Stimulated activated CD4-positive, alpha-beta T cell treated with anti-CD3 and anti-CD28 coated beads, TNF-alpha, amount 100 ng/mL, for 24 hours (primary cell): ENCODE measurements around the gene CLN6.
A peak's percentile ranks its signal among the peaks of the same experiment; 100 is the strongest.
"Not testable (repeated sequence)": the region's sequence is repeated elsewhere in the genome, so short reads cannot be mapped to it uniquely, and the experiment has no call there.

Experiments used
- DNase-seq, 3 experiments: peaks; one replicate each; pipeline ENCODE4 v3.0.0-alpha.2; 2020; ENCODE audit warnings: low read depth in 3 of 3

CLN6 gene

GRCh38 chr15:68224108-68224507, 5.4 kb downstream of the CLN6 start:
- DNase-seq, result no peak

DNA sequence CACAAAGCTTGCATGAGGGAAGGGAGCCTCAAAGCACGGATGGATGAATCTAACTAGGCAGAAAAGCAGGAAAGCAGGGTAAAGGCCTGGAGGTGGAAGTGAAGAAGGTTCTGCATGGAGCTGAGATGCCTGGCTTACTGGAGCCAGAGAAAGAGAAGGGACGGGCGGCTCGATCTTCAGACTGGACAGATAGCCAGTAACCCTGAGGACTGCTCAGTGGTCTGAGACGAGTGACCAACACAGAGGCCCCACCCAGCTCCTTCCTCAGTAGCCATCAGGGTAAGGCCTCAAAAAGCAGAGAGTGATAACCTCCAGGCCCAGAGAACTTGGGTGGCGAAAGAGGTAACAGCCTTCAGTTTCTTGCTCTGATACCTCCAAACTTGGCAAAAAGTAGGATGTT, 6.4 kb downstream of the CLN6 start:
- no peak for DNase-seq

- not testable (repeated sequence) for DNase-seq
Measured at GRCh38 chr15:68222432-68222743, 7.1 kb downstream of the CLN6 start.

DNA sequence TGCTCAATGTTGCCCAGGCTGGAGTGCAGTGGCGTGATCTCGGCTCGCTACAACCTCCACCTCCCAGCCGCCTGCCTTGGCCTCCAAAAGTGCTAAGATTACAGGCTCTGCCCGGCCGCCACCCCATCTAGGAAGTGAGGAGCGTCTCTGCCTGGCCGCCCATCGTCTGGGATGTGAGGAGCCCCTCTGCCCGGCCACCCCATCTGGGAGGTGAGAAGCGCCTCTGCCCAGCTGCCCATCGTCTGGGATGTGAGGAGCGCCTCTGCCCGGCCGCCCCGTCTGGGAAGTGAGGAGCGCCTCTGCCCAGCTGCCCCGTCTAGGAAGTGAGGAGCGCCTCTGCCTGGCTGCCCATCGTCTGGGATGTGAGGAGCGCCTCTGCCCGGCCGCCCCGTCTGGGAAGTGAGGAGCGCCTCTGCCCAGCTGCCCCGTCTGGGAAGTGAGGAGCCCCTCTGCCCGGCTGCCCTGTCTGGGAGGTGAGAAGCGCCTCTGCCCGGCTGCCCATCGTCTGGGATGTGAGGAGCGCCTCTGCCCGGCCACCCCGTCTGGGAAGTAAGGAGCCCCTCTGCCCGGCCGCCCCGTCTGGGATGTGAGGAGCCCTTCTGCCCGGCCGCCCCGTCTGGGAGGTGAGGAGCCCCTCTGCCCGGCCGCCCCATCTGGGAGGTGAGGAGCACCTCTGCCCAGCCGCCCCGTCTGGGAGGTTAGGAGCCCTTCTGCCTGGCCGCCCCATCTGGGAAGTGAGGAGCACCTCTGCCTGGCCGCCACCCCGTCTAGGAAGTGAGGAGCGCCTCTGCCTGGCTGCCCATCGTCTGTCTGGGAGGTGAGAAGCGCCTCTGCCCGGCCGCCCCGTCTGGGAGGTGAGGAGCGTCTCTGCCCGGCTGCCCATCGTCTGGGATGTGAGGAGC, 7.7 kb downstream of the CLN6 start:
- DNase-seq, result not testable (repeated sequence)

DNA sequence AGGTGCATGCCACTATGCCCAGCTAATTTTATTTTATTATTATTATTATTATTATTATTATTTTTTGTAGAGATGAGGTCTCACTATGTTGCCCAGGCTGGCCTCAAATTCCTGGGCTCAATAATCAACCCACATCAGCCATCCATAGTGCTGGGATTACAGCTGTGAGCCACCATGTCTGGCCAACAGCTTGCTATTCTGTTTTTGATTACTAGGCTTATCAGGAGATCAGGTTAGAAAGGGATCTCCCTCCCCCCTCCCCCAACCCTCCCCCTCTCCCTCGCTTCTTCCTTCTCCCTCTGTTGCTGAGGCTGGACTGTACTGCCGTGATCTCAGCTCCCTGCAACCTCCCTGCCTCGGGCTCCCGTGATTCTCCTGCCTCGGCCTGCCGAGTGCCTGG, 8.6 kb downstream of the CLN6 start:
- no peak for DNase-seq

- no peak for DNase-seq
Measured at GRCh38 chr15:68220489-68220888, 9.0 kb downstream of the CLN6 start.

GRCh38 chr15:68218847-68219798, 10.4 kb downstream of the CLN6 start:
- DNase-seq, result no peak

DNA sequence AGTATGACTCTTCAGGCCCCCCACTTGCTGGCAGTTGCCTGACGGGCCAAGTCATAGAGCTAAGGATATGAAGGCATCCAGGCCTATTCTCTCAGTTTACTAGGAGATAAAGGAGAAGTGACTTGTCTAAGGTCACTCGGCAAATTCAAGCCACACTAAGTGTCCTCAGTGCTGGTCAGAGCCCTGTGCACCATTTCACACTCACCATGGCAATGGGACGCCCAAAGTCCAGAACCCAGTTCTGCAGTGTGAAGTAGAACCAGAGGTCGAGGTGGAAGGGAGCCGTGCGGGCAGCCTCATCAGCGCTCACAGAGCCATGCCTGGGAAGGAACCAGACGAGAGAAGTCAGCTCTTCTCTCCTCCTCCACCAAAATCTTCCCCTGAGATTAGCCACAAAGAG, 11.2 kb downstream of the CLN6 start:
- no peak for DNase-seq

DNA sequence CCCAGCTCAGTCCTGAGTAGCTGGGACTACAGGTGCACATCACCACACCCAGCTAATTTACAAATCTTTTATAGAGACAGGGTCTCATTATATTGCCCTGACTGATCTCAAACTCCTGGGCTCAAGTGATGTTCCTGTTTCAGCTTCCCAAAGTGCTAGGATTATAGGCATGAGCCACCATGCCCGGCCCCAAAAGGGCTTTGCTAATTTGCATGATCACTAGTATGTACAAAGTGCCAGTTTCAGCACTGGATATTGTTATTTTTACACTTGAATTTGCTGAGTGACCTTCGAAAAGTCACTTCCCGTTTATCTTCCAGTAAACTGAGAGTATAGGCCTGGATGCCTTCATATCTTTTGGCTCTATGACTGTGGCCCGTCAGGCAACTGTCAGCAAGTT, 12.2 kb downstream of the CLN6 start:
- no peak for DNase-seq

GRCh38 chr15:68214838-68215254, 14.7 kb downstream of the CLN6 start:
- DNase-seq, result no peak

- no peak for DNase-seq
Measured at GRCh38 chr15:68213991-68214837, 15.3 kb downstream of the CLN6 start.

DNA sequence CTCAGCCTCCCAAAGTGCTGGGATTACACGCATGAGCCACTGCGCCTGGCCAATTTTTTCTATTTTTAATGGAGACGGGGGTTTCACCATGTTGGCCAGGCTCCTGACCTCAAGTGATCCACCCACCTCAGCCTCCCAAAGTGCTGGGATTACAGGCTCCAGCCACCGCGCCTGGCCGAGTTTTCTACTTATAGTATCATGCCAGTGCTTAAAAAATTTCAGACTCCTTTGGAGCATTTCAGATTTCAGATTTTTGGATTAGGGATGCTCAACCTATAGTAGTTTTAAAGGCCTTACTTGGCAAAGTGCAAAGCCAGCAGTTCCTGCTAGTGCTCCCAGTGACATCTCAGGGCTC, 16.1 kb downstream of the CLN6 start:
- DNase-seq, result not testable (repeated sequence)

- no peak for DNase-seq
Measured at GRCh38 chr15:68211656-68212320, 17.7 kb downstream of the CLN6 start.

- DNase-seq, result peak in 1 of 3 experiments; percentile 54
Measured at GRCh38 chr15:68210821-68211655, 18.5 kb downstream of the CLN6 start.

DNA sequence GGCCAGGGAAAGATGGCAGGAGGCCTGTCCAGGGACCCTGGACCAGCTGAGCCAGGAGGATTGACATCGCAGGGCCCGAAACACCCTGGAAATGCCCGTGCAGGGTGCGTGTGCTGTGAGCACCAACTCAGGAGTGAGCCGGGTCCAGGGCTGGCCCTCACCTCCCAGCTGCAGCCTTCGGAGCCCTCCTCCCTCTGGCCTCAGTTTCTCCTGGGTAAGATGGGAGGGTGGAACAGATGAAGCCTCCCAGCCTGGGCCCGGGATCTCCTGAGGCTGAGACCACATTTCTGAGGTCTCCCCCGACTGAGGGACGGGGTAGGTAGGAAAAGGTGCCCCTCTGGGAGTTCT, 19.1 kb downstream of the CLN6 start:
- no peak for DNase-seq

DNA sequence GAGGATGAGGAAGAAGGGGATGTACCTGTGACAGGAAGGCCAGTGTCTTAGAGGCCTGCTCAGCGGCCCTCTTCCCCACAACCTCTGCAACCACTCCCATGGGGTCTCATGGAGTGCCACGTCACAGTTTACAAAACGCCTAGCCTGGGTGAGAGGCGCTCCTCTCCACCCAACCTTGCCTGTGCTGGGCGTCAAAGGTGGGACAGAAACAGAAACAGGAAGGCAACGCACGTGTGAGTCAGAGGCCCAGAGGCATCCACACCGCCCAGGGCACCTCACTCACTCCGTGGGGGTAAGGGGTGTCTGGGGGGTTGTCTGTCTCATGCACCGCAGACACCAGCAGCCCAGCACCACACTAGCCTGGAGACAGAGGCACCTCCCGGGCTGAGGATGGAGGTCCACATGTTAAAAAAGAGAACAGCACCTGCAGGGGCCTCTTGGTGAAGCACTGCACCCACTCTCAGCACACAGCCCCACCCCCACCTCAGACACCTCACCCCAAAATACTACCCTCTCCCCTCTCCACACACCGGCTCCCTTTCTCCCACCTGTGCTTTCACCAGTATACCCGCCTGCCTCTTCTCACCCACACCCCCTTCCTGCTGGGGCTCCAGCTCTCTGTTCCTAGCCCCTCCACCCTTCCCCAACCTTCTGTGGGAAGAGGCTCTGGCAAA, 19.7 kb downstream of the CLN6 start:
- peak in 1 of 3 experiments; percentile 45 for DNase-seq

DNA sequence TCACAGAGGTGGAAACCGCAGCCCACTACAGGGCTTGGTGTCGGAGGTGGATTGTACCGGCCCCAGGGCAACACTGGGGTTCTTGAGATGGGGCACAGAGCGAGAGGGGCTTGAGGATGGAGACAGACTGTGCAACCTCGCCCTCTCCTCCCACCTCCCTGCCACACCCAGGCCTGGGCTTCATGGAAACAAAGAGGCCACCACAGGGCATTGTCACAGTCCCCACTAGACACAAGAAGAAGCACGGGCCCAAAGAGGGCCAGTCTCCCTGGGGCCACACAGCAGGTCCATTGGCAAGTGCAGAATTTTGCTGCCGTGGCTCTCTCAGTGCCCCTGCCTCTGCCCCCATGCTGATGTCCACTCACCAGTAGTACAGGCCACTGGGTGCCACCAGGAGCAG, 20.3 kb downstream of the CLN6 start:
- no peak for DNase-seq

GRCh38 chr15:68208636-68209240, 20.8 kb downstream of the CLN6 start:
- DNase-seq, result no peak

DNA sequence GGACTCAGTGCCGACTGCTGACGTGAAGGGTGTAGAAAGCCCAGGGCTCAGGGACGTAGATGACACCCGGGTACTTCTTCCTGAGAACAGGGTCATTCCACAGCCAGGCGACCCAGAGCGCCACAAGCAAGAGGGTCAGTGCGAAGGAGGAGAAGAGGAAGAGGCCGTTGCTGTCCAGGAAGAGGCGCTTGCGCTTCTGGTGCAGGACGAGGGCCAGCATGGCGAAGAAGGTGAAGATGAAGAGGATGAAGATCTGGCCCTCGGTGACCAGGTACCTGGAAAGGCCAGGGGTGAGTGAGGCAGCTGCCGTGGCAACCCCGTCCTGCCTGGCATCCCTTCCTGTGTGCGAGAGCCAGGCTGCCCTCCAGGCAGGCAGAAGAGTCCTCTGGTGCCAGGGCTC, 21.4 kb downstream of the CLN6 start:
- DNase-seq, result no peak
